Adrenal gland (tissue), 12 donors: ENCODE measurements around the gene ATG2B. TPM values are rescaled to one million over a fixed set of nuclear protein-coding genes. Genes with fewer than 3 reads are reported as not detected.
A peak's percentile ranks its signal among the peaks of the same experiment; 100 is the strongest.
"Not testable (repeated sequence)": the region's sequence is repeated elsewhere in the genome, so short reads cannot be mapped to it uniquely, and the experiment has no call there.

Experiments used
- DNase-seq, 7 donors: peaks; one replicate each; pipeline ENCODE4 v3.0.0-alpha.2; 2019 to 2020
- H3K27ac ChIP-seq, 5 donors: fragments of 200-600 bp; sonication (generic) in 4 of 5; 1 replicate in 3 of 5; 2 replicates in 2 of 5; pipeline versions ENCODE4 v1.5.1 to v1.8.0; 2016 to 2020; ENCODE audit warnings: mild to moderate bottlenecking in 1 of 5
- H3K27me3 ChIP-seq: fragments of 200-600 bp; 2 replicates; pipeline ENCODE4 v1.8.0; 2021
- H3K36me3 ChIP-seq, 2 donors: fragments of 200-600 bp; replicated peaks in 1 of 2; 1 replicate in 1 of 2; 2 replicates in 1 of 2; pipeline versions ENCODE4 v1.5.1 to v1.8.0; 2018 to 2022
- H3K4me1 ChIP-seq, 2 donors: fragments of 200-600 bp; replicated peaks in 1 of 2; 1 replicate in 1 of 2; 2 replicates in 1 of 2; pipeline versions ENCODE4 v1.5.1 to v1.8.0; 2018 to 2021
- H3K4me3 ChIP-seq, 4 donors: fragments of 200-600 bp; sonication (generic) in 3 of 4; one replicate each; pipeline ENCODE4 v1.5.1; 2016 to 2018
- H3K9me3 ChIP-seq, 3 donors: fragments of 200-600 bp; sonication (generic) in 1 of 3; replicated peaks in 1 of 3; 1 replicate in 2 of 3; 2 replicates in 1 of 3; pipeline versions ENCODE4 v1.5.1 to v1.8.0; 2016 to 2021
- CTCF ChIP-seq, 6 experiments: fragments of 450-650 bp in 4 of 6; fragments of 200-600 bp in 2 of 6; sonication (generic) in 1 of 6; IDR thresholded peaks; 1 replicate in 5 of 6; 2 replicates in 1 of 6; pipeline versions ENCODE4 v1.5.1 to v1.8.0; 2016 to 2021; ENCODE audit warnings: antibody characterized with exemption in 6 of 6, mild to moderate bottlenecking in 2 of 6, moderate library complexity in 1 of 6
- POLR2A ChIP-seq, 2 donors: fragments of 450-650 bp; IDR thresholded peaks; one replicate each; pipeline ENCODE4 v1.6.1; 2017; ENCODE audit warnings: antibody characterized with exemption in 2 of 2, mild to moderate bottlenecking in 2 of 2, moderate library complexity in 1 of 2
- WGBS, 4 donors: extraction: QIAGEN DNeasy Blood & Tissue Kit in 2 of 4; methylation state at CpG; one replicate each; pipeline versions ENCODE4 v1.1.5 to v1.1.7; 2013 to 2017; 5-methylcytosine and 5-hydroxymethylcytosine counted together
- intact Hi-C, 2 donors: fragments of 100-400 bp; cut with DNase I; formaldehyde crosslinking; loops; one replicate each; pipeline versions ENCODE4 v1.14.1 to v1.15.0; 2022 to 2023
- polyA plus RNA-seq, 3 donors: library from polyadenylated mRNA; stranded (reverse); fragments of 200-250 nt in 2 of 3; fragments of 350-450 nt in 1 of 3; fragmentation: Illumina TruSeq in 1 of 3; extraction: RNeasy Lipid Tissue Mini Kit (QIAGEN cat#74804) in 1 of 3; gene quantifications; one replicate each; pipeline ENCODE4 v1.2.3, GENCODE V29; 2013 to 2014
- total RNA-seq, 9 donors: library from RNA; depleted of rRNA in 4 of 9; stranded (reverse); fragments of >200 nt in 4 of 9; fragments of 120-200 nt in 1 of 9; fragmentation: NEBNext Ultra II Directional in 1 of 9; extraction: Animal tissue kit (Norgen Biotek cat#: 25700) in 1 of 9; gene quantifications; one replicate each; pipeline versions ENCODE4 v1.1.0 to v1.2.4, GENCODE V29; 2013 to 2023
- donor health status: healthy with polysubstance abuse.
- donor health status: Bipolar disorder and iron deficiency.
- donor health status: DM: yes; HTN: yes; CAD: no.
- donor health status: DM: no; HTN: no; CAD: no.
- donor health status: DM: no; HTN: no; CAD: no.
- donor health status: DM: yes; HTN: yes; CAD: no.

The ATG2B gene
- total and polyA plus RNA-seq, 12 donors, result 8.3 to 34.8 (median 18.5) TPM

DNA sequence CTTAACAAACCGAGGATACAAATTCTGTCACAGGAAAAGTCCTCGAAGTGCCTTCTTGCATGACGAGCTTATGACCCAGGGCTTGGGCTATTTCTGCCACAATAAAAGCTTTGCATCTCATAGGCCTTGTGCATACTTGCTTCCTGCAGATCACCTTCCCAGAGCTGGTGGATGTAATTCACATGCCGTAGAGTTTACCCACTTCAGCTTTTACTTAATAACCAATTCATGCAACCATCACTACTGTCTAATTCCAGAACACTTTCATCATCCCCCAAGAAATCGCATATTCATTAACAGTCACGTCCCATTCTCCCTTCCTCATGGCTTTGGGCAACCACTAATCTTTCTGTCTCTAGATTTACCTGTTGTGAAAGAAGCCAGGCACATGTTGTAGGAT, 116.1 kb downstream of the ATG2B start:
- H3K27ac ChIP-seq, result no peak overlapping the region
- no peaks in the 10 kb centered on the region for H3K9me3 ChIP-seq
- intact Hi-C loops, result no loop called here
- TF ChIP-seq POLR2A (IDR thresholded peaks at IDR 0.05) (no peak), CTCF (IDR thresholded peaks at IDR 0.05) (no peak)
- H3K27me3 ChIP-seq, result peaks cover 2% of the 10 kb centered on the region
- no peak overlapping the region for H3K4me3 ChIP-seq
- 73 to 83% (median 76%) methylated on average over 6 of the region's 6 CpGs for WGBS, 4 donors
- no peak for DNase-seq
- H3K4me1 ChIP-seq, result no peaks in the 10 kb centered on the region
- H3K36me3 ChIP-seq, result no peaks in the 10 kb centered on the region

- 56 to 86% (median 73%) methylated on average over 1 of the region's 1 CpG for WGBS, 4 donors
- H3K36me3 ChIP-seq, result no peaks in the 10 kb centered on the region
- TF ChIP-seq CTCF (IDR thresholded peaks at IDR 0.05) (no peak), POLR2A (IDR thresholded peaks at IDR 0.05) (no peak)
Observed at GRCh38 chr14:96246539-96246847, 116.6 kb downstream of the ATG2B start.

DNA sequence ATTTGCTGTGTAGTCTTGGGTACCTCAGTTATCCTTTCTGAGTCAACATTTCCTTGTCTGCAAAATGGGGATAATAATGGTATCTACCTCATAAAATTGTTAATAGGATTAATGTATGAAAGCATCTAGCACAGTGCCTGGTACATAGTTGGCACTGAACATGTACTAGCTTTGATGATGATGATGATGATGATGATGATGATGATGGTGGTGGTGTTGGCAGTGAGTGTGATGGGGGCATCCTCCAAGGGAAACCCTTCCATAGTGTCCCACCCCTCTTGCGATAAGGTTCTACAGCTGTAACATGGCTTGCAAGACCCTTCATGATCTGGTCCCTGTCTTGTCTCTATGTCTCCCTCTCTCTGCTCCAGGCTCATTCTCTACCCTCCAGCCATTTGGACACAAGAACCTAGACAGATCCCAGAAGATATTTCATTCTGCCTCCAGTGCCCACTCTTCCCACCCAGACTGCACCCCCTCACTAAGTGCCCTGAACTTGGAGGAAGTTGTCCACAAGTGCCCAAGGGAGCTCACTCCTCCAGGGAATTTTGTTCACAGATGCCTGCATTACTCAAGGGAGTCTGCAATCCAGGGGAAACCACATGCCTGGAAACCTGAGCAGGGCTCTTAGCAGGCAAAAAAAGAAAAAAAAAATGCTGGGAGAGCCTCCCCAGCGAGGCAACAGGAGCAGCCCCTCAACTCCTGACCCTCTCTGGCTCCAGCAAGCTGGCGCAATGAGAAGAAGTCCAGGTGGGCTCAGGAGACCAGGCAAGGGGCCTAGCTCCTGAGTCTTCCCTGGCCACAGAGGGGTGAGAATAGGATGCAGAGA, 117.2 kb downstream of the ATG2B start:
- no peak for DNase-seq
- Histone ChIP-seq H3K4me3 (no peak overlapping the region), H3K4me1 (no peaks in the 10 kb centered on the region), H3K27ac (no peak overlapping the region), H3K36me3 (no peaks in the 10 kb centered on the region), H3K27me3 (peaks cover under 1% of the 10 kb centered on the region), H3K9me3 (no peaks in the 10 kb centered on the region)
- WGBS, 4 donors, result 71 to 87% (median 83%) methylated on average over 3 of the region's 3 CpGs
- intact Hi-C loops, result no loop called here
- no peak for TF ChIP-seq POLR2A (IDR thresholded peaks at IDR 0.05)
- TF ChIP-seq CTCF (IDR thresholded peaks at IDR 0.05), result no peak

More at GRCh38 chr14:96246539-96246847, 116.6 kb downstream of the ATG2B start:
- Histone ChIP-seq H3K27me3 (peaks cover 2% of the 10 kb centered on the region), H3K27ac (no peak overlapping the region), H3K4me3 (no peak overlapping the region), H3K4me1 (no peaks in the 10 kb centered on the region), H3K9me3 (no peaks in the 10 kb centered on the region)
- intact Hi-C loops, result no loop called here
- peak in 2 of 7 donors; percentile 13 to 29 for DNase-seq

- intact Hi-C loops, H3K4me1 ChIP-seq, H3K27me3 ChIP-seq, H3K9me3 ChIP-seq, H3K36me3 ChIP-seq, H3K27ac ChIP-seq, H3K4me3 ChIP-seq, DNase-seq: not testable (repeated sequence)
- 83 to 88% (median 87%) methylated on average over 3 of the region's 3 CpGs for WGBS, 4 donors
Observed at GRCh38 chr14:96245074-96245473, 118.1 kb downstream of the ATG2B start.

- no peak for TF ChIP-seq POLR2A (IDR thresholded peaks at IDR 0.05)
- TF ChIP-seq CTCF (IDR thresholded peaks at IDR 0.05), result no peak
- no peaks in the 10 kb centered on the region for H3K27me3 ChIP-seq
- WGBS, 4 donors, result 63 to 75% (median 69%) methylated on average over 5 of the region's 5 CpGs
- no peaks in the 10 kb centered on the region for H3K4me1 ChIP-seq
- H3K9me3 ChIP-seq, result no peaks in the 10 kb centered on the region
- H3K27ac ChIP-seq, result no peak overlapping the region
- DNase-seq, result no peak
- intact Hi-C loops, result no loop called here
- H3K4me3 ChIP-seq, result no peak overlapping the region
- no peaks in the 10 kb centered on the region for H3K36me3 ChIP-seq
Observed at GRCh38 chr14:96243785-96244184, 119.4 kb downstream of the ATG2B start.
